Activated CD4-positive, alpha-beta T cell treated with anti-CD3 and anti-CD28 coated beads for 36 hours (primary cell): ENCODE data around the gene OTX2. TPM values are rescaled to one million over a fixed set of nuclear protein-coding genes. Genes with fewer than 3 reads are reported as not detected.

Experiments
- ATAC-seq: fragments of 200-7000 bp; cut with Tn5 transposase; one replicate; pipeline ENCODE4 v1.10.0; 2021; ENCODE audit warnings: mild to moderate bottlenecking, moderate library complexity
- CTCF ChIA-PET: fragments of 350-600 bp; sonication (Branson Sonifier 250); formaldehyde crosslinking; loops from one replicate; lab custom pipeline; 2021; ENCODE audit warnings: antibody characterized with exemption; lab: Charles Lee
- POLR2A ChIA-PET: fragments of 350-600 bp; sonication (Branson Sonifier 250); formaldehyde crosslinking; loops from one replicate; lab custom pipeline; 2021; ENCODE audit warnings: antibody characterized with exemption, inconsistent platforms; lab: Charles Lee
- DNase-seq: peaks from one replicate; pipeline ENCODE4 v3.0.0-alpha.2; 2020
- H3K27ac Mint-ChIP-seq: one replicate; pipeline ENCODE4 v1.8.0; 2021; ENCODE audit warnings: mixed read lengths
- H3K27me3 Mint-ChIP-seq: one replicate; pipeline ENCODE4 v1.8.0; 2021; ENCODE audit warnings: mixed read lengths
- H3K36me3 Mint-ChIP-seq: one replicate; pipeline ENCODE4 v1.8.0; 2021; ENCODE audit warnings: low read depth, mixed read lengths
- H3K4me1 Mint-ChIP-seq: one replicate; pipeline ENCODE4 v1.8.0; 2021; ENCODE audit warnings: mixed read lengths
- H3K4me3 Mint-ChIP-seq: one replicate; pipeline ENCODE4 v1.8.0; 2021; ENCODE audit warnings: mild to moderate bottlenecking, moderate library complexity, mixed read lengths
- H3K9me3 Mint-ChIP-seq: one replicate; pipeline ENCODE4 v1.8.0; 2021; ENCODE audit warnings: low read depth, mixed read lengths
- intact Hi-C, 2 experiments: fragments of 100-400 bp; cut with DNase I in 1 of 2; cut with micrococcal nuclease in 1 of 2; formaldehyde crosslinking; loops; one replicate each; pipeline versions ENCODE4 v1.14.2 to v1.15.1; 2022 to 2024; cut with DNase I, micrococcal nuclease
- total RNA-seq, 2 experiments: library from RNA; stranded (reverse); gene quantifications; one replicate each; pipeline ENCODE4 v1.2.3, GENCODE V29; 2021

OTX2 gene
- total RNA-seq, 2 experiments from 2014 or later = not detected

GRCh38 chr14:56821805-56822610 lies 11.7 kb upstream of the OTX2 start:
- no peaks in the 10 kb centered on the region for H3K4me1 Mint-ChIP-seq
- DNase-seq (no peak), ATAC-seq (no peak)
- H3K9me3 Mint-ChIP-seq = no peaks in the 10 kb centered on the region
- H3K36me3 Mint-ChIP-seq = no peaks in the 10 kb centered on the region
- intact Hi-C loops = no loop called here
- ChIA-PET POLR2A (no interaction called here), CTCF (no interaction called here)
- no peak overlapping the region for H3K4me3 Mint-ChIP-seq
- H3K27ac Mint-ChIP-seq = no peak overlapping the region
- peaks cover 42% of the 10 kb centered on the region for H3K27me3 Mint-ChIP-seq

GRCh38 chr14:56821177-56821576 lies 10.9 kb upstream of the OTX2 start:
- Mint-ChIP-seq H3K4me3 (no peak overlapping the region), H3K36me3 (no peaks in the 10 kb centered on the region), H3K4me1 (no peaks in the 10 kb centered on the region), H3K9me3 (no peaks in the 10 kb centered on the region), H3K27ac (no peak overlapping the region), H3K27me3 (peaks cover 45% of the 10 kb centered on the region)
- DNase-seq (no peak), ATAC-seq (no peak)
- intact Hi-C loops = no loop called here
- CTCF ChIA-PET = interaction anchor here (0.7 kb wide), 1 partner anchor 58 kb away, joined by 3 read pairs; no protein-coding TSS in a partner anchor
- POLR2A ChIA-PET = no interaction called here

GRCh38 chr14:56817396-56817921 lies 7.2 kb upstream of the OTX2 start:
- no peak for ATAC-seq

GRCh38 chr14:56816574-56817391 lies 6.5 kb upstream of the OTX2 start:
- ChIA-PET CTCF (no interaction called here), POLR2A (no interaction called here)
- no peaks in the 10 kb centered on the region for H3K36me3 Mint-ChIP-seq
- H3K4me1 Mint-ChIP-seq = no peaks in the 10 kb centered on the region
- no peak overlapping the region for H3K27ac Mint-ChIP-seq
- DNase-seq = no peak
- no peaks in the 10 kb centered on the region for H3K9me3 Mint-ChIP-seq
- ATAC-seq = no peak
- no peak overlapping the region for H3K4me3 Mint-ChIP-seq
- intact Hi-C loops = loop anchor here in 1 of 2 experiments (10.0 kb wide), 1 partner anchor 248 kb away; no protein-coding TSS in a partner anchor
- peaks cover 58% of the 10 kb centered on the region for H3K27me3 Mint-ChIP-seq

More at GRCh38 chr14:56817396-56817921, 7.2 kb upstream of the OTX2 start:
- H3K27me3 Mint-ChIP-seq = peaks cover 61% of the 10 kb centered on the region
- DNase-seq = no peak
- CTCF ChIA-PET = interaction anchor here (1.1 kb wide), 1 partner anchor 18 kb away, joined by 3 read pairs; no protein-coding TSS in a partner anchor
- H3K27ac Mint-ChIP-seq = no peak overlapping the region
- no peaks in the 10 kb centered on the region for H3K9me3 Mint-ChIP-seq
- POLR2A ChIA-PET = no interaction called here
- H3K4me3 Mint-ChIP-seq = no peak overlapping the region
- no peaks in the 10 kb centered on the region for H3K36me3 Mint-ChIP-seq
- no peaks in the 10 kb centered on the region for H3K4me1 Mint-ChIP-seq
- intact Hi-C loops = loop anchor here in 1 of 2 experiments (10.0 kb wide), 1 partner anchor 247 kb away; no protein-coding TSS in a partner anchor

- no peaks in the 10 kb centered on the region for H3K36me3 Mint-ChIP-seq
- peaks cover 2% of the 10 kb centered on the region for H3K4me1 Mint-ChIP-seq
- peaks cover 60% of the 10 kb centered on the region for H3K27me3 Mint-ChIP-seq
- CTCF ChIA-PET = no interaction called here
- no peak for DNase-seq
- intact Hi-C loops = loop anchor here in 1 of 2 experiments (10.0 kb wide), 1 partner anchor 249 kb away; no protein-coding TSS in a partner anchor
- H3K4me3 Mint-ChIP-seq = no peak overlapping the region
- ATAC-seq = no peak
- POLR2A ChIA-PET = no interaction called here
- H3K27ac Mint-ChIP-seq = no peak overlapping the region
- no peaks in the 10 kb centered on the region for H3K9me3 Mint-ChIP-seq
These were observed 5.5 kb upstream of the OTX2 start for GRCh38 chr14:56815745-56816144.

GRCh38 chr14:56814969-56815700 lies 4.9 kb upstream of the OTX2 start:
- Mint-ChIP-seq H3K4me3 (no peak overlapping the region), H3K9me3 (no peaks in the 10 kb centered on the region), H3K4me1 (peaks cover 5% of the 10 kb centered on the region), H3K36me3 (no peaks in the 10 kb centered on the region), H3K27me3 (peaks cover 63% of the 10 kb centered on the region), H3K27ac (no peak overlapping the region)
- ATAC-seq (no peak), DNase-seq (no peak)
- ChIA-PET POLR2A (no interaction called here), CTCF (no interaction called here)
- intact Hi-C loops = loop anchor here in 1 of 2 experiments (10.0 kb wide), 1 partner anchor 250 kb away; no protein-coding TSS in a partner anchor

- intact Hi-C loops = loop anchor here in 1 of 2 experiments (10.0 kb wide), 1 partner anchor 250 kb away; no protein-coding TSS in a partner anchor
- ATAC-seq = no peak
- CTCF ChIA-PET = no interaction called here
These were observed 4.3 kb upstream of the OTX2 start for GRCh38 chr14:56814519-56814959.

GRCh38 chr14:56813143-56813551 lies 2.9 kb upstream of the OTX2 start:
- peaks cover 2% of the 10 kb centered on the region for H3K36me3 Mint-ChIP-seq
- ATAC-seq = no peak
- ChIA-PET POLR2A (no interaction called here), CTCF (no interaction called here)
- peaks cover 15% of the 10 kb centered on the region for H3K4me1 Mint-ChIP-seq
- H3K27me3 Mint-ChIP-seq = peaks cover 63% of the 10 kb centered on the region
- H3K27ac Mint-ChIP-seq = no peak overlapping the region
- peaks cover 3% of the 10 kb centered on the region for H3K9me3 Mint-ChIP-seq
- intact Hi-C loops = loop anchor here (2.0 to 10.0 kb wide), 2 partner anchors 16 to 252 kb away; no protein-coding TSS in a partner anchor
- H3K4me3 Mint-ChIP-seq = no peak overlapping the region
- no peak for DNase-seq

More at GRCh38 chr14:56814519-56814959, 4.3 kb upstream of the OTX2 start:
- Mint-ChIP-seq H3K27ac (no peak overlapping the region), H3K4me3 (no peak overlapping the region), H3K27me3 (peaks cover 67% of the 10 kb centered on the region), H3K4me1 (peaks cover 10% of the 10 kb centered on the region), H3K36me3 (no peaks in the 10 kb centered on the region), H3K9me3 (peaks cover 3% of the 10 kb centered on the region)
- POLR2A ChIA-PET = no interaction called here
- no peak for DNase-seq

- Mint-ChIP-seq H3K27ac (no peak overlapping the region), H3K9me3 (peaks cover 3% of the 10 kb centered on the region), H3K27me3 (peaks cover 62% of the 10 kb centered on the region), H3K4me1 (peaks cover 18% of the 10 kb centered on the region), H3K36me3 (peaks cover 2% of the 10 kb centered on the region), H3K4me3 (no peak overlapping the region)
- POLR2A ChIA-PET = no interaction called here
- CTCF ChIA-PET = interaction anchor here (1.0 kb wide), 1 partner anchor 10 kb away, joined by 4 read pairs; no protein-coding TSS in a partner anchor
- ATAC-seq (no peak), DNase-seq (no peak)
- intact Hi-C loops = loop anchor here (2.0 to 10.0 kb wide), 2 partner anchors 16 to 252 kb away; no protein-coding TSS in a partner anchor
These were observed 2.3 kb upstream of the OTX2 start for GRCh38 chr14:56812364-56813141.
